K562 (cell line): ENCODE measurements around the gene SLC4A3. TPM values are rescaled to one million over a fixed set of nuclear protein-coding genes. Genes with fewer than 3 reads are reported as not detected.

Experiments
- ARID3B ChIP-seq: fragments of 250-450 bp; sonication (Bioruptor Pico); IDR thresholded peaks from 2 replicates; pipeline ENCODE4 v1.4.0; 2020; ENCODE audit warnings: borderline replicate concordance
- CSDE1 ChIP-seq, 2 experiments: fragments of 450-650 bp; IDR thresholded peaks; 2 replicates each; pipeline ENCODE4 v1.6.1; 2016; ENCODE audit warnings: mild to moderate bottlenecking in 1 of 2
- MECOM ChIP-seq: fragments of 250-450 bp; sonication (Bioruptor Pico); IDR thresholded peaks from 2 replicates; pipeline ENCODE4 v1.8.0; 2022; ENCODE audit warnings: inconsistent platforms
- NFIX ChIP-seq: fragments of 250-450 bp; sonication (Bioruptor Pico); IDR thresholded peaks from 2 replicates; pipeline ENCODE4 v1.4.0; 2020; ENCODE audit warnings: low read depth, mild to moderate bottlenecking, moderate library complexity
- NR0B1 ChIP-seq: fragments of 450-650 bp; IDR thresholded peaks from one replicate; pipeline ENCODE4 v1.6.1; 2018; ENCODE audit warnings: mild to moderate bottlenecking, moderate library complexity; ENCODE audit not compliant: partially characterized antibody
- PRDM10 ChIP-seq: fragments of 450-650 bp; IDR thresholded peaks from 2 replicates; pipeline ENCODE4 v1.6.1; 2018; ENCODE audit not compliant: partially characterized antibody
- ZBTB1 ChIP-seq: sonication (generic); formaldehyde crosslinking; IDR thresholded peaks from 2 replicates; pipeline ENCODE4 v1.8.1; 2023; ENCODE audit warnings: missing genetic modification reagents, low read depth, mild to moderate bottlenecking, borderline replicate concordance
- polyA plus RNA-seq, 8 experiments: library from polyadenylated mRNA; depleted of rRNA in 4 of 8; stranded (reverse) in 5 of 8; unstranded in 3 of 8; fragments of >200 nt; fragmentation: Nextera tagmentation in 2 of 8; fragmentation: Illumina TruSeq in 1 of 8; extraction: Ambion mirVana in 2 of 8; extraction: Trizol in 1 of 8; gene quantifications; 2 replicates each; pipeline versions ENCODE4 v1.2.1 to v1.2.3, GENCODE V29; 2011 to 2014; ENCODE audit warnings: inconsistent platforms in 1 of 8, missing spikeins in 1 of 8
- total RNA-seq, 7 experiments: library from RNA; depleted of rRNA in 6 of 7; stranded (reverse); fragments of >200 nt in 6 of 7; fragmentation: Illumina TruSeq in 2 of 7; extraction: Trizol in 2 of 7; gene quantifications; 2 replicates each; pipeline versions ENCODE4 v1.2.1 to v1.2.3, GENCODE V29; 2011 to 2021; ENCODE audit warnings: low replicate concordance in 1 of 7

The SLC4A3 gene
- total and polyA plus RNA-seq, 9 of the 15 experiments (the other 6 are each of a cell fraction or from before 2014, with no cell fraction given): 0.04 to 0.31 (median 0.16) TPM; not detected in 5

GRCh38 chr2:219632760-219633105, 5.3 kb downstream of the SLC4A3 start (continued):
- TF ChIP-seq ARID3B (CRISPR knock-in tag) (no peak), PRDM10 (no peak), ZBTB1 (no peak), MECOM (CRISPR knock-in tag) (no peak), NR0B1 (no peak), NFIX (CRISPR knock-in tag) (no peak), CSDE1 (IDR thresholded peaks at IDR 0.05) (no peak)
